ENCODE measurements around the gene INTS2.
"Not testable (repeated sequence)": the region's sequence is repeated elsewhere in the genome, so short reads cannot be mapped to it uniquely, and the experiment has no call there.

Gene INTS2

DNA sequence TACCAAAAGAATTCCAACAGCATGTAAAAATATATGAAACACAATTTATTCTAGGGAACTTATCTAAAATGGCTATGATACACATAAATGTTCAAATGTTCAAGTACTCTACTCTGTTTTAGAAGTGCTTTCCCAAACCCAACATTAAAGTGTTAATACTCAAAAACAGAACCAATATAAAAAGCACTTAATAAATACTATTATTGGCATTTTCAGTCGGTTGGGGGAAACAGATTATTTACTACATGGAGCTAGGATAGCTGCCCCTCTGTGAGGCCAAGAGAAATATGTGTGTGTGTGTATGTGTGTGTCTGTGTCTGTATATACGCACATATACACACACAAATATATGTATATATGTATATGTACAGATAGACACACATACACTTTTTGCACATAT is 32.4 kb downstream of the INTS2 start:
- no peak for DNase-seq

- not testable (repeated sequence) for DNase-seq
Observed at GRCh38 chr17:61894310-61894709, 33.5 kb downstream of the INTS2 start.

GRCh38 chr17:61887733-61888132 is 40.0 kb downstream of the INTS2 start:
- not testable (repeated sequence) for DNase-seq

GRCh38 chr17:61885865-61886264 is 41.9 kb downstream of the INTS2 start:
- not testable (repeated sequence) for DNase-seq

GRCh38 chr17:61884864-61885263 is 42.9 kb downstream of the INTS2 start:
- no peak for DNase-seq

- no peak for DNase-seq
Observed at GRCh38 chr17:61880589-61881102, 47.1 kb downstream of the INTS2 start.

DNA sequence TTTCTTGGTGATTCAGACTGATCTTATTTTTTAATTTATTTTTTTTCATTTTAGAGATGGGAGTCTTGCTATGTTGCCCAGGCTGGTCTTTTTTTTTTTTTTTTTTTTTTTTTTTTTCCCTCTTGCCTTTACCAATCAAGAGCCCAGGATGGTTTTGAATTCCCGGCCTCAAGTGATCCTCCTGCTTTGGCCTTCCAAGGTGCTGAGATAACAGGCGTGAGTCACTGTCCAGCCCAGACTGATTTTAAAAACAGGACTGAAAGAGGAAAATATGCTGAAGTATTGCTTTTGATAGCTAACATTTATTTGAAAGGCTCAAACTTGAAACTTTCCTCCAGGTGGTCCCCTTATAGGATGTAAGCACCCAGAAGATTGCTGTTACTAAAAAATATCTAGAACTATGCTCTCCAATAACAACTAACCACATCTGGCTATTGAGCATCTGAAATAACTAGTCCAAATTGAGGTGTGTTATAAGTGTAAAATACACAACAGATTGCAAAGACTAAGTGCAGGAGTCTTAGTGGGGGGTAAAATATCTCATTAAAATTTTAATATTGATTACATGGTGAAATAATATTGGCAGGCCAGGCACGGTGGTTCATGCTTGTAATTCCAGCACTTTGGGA is 48.7 kb downstream of the INTS2 start:
- DNase-seq = no peak

- DNase-seq = no peak
Observed at GRCh38 chr17:61878520-61878919, 49.3 kb downstream of the INTS2 start.

DNA sequence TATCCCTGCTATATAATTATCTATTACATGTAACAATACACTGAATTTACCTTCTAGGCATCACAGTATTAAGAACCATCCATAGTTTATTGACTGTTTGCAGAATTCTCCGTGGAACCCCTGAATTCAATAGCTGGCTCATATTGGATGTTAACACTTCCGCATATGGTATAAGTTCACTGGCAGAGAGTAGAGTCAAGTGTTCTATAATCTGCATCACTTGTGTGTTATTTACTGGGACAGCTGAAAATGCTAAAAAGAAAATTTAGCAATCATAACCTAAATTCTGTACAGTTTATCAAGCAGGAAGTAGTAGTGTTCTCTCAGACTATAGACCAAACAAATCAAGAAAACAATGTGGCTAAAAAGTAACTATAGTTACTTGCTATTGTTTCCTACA is 49.9 kb downstream of the INTS2 start:
- DNase-seq = no peak

- no peak for DNase-seq
Observed at GRCh38 chr17:61875804-61876203, 52.0 kb downstream of the INTS2 start.

DNA sequence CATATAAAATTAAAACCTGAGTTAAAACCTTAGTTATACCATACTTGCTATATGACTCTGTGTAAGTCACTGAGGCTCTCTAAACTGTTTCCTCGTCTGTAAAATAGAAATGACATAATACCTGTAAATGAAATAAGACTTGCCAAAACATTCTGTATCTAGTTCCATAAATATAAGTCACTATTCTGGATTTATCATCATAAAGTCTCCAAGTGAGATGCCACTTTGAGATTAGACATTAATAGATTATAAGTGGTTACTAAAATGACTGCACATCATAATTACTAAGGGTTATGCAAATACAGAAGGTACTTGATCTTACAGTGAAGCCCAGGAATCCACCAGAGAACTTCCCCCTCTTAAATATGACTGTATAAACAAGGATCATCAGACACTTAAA is 52.5 kb downstream of the INTS2 start:
- no peak for DNase-seq

GRCh38 chr17:61874075-61874474 is 53.7 kb downstream of the INTS2 start:
- no peak for DNase-seq

DNA sequence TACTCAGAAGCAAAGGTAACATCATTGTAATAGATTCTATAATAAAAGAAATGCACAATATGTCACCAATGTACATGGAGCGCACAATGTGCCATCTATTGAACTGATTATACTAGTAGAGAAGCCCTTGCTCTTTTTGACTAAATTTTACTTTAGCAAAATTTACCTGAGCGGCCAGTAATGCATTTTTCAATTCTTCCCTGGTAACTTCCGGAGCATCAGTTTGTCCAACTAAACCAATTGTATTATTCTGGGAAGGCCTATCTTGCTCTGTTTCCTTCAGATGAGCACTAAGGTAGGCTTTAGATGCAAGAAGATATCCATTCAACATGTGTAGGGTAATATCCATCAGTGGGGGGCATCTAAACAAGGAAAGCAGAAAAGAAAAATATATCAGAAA is 55.7 kb downstream of the INTS2 start:
- no peak for DNase-seq

DNA sequence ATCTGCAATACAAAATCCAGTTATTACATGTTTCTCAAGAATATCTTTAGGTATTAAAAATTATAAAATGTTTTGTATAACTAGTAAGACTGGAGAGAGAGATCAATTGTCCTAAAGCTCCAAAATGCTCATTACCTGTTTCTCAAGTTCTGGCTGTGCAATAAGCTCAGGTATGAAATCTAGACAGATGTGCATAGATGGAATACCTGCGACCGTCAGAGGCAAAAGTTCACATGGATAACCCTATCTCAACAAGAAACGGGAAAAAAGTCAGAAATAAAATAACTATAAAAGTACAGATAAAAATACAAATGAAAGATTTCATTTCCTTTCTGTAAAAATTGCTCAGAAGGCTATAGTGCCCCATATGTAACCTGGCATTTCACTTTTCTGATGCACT is 58.6 kb downstream of the INTS2 start:
- DNase-seq = no peak

DNA sequence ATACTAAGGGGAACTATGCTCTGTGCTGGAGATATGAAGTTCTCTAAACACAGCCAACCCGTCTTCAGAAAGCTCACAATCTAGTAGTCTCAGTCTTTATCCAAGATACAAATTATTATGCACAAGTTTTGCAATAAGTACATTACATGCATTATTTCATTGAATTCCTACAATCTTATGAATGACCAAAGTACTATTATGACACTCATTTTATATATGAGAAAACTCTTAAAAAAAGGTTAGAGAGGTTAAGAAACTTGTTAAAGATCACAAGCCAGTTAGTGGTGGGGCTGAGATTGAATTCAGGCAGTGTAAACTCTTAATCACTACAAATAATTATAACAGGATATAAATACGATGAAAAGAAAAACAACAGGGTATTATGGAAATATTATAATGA is 59.7 kb downstream of the INTS2 start:
- no peak for DNase-seq

DNA sequence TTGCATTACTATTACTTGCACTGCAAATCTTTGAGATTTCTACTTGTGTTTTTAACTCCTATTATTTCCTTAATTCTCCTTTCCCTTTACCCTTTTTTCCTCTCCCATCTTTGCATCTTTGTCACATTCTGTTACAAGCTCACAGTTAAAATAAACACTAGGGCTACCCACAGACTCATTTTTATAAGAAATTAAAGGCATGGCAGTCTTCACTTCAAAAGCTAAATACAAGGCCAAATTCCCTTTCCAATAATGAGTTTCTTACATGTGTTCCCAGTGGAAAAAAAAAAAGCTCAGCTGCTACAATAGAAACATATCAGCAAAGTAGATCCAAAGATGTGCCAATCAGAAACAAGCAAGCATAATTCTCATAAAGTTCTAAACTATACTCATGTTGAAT is 60.7 kb downstream of the INTS2 start:
- DNase-seq = no peak

DNA sequence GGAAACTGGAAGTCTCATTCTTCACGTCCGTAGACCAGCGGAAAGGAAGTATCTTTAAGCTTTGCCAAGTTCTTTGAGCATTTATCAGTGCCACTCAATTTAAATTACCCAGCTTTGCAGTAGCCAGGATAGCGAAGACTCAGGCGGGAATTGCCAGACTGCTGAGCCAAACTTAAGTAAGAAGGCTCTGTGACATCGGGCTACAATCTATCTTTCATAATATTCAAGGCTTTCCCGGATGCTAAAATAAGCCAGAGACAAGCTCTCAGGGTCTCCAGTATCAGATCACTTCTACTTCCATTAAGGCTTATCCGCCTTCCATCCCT is 64.0 kb downstream of the INTS2 start:
- no peak for DNase-seq

GRCh38 chr17:61862975-61863800 is 64.6 kb downstream of the INTS2 start, which contains the start of gene BRIP1:
TSS of gene BRIP1 (minus strand) at chr17:61863528. CDS start at chr17:61861539, 1,989 bp downstream.
- peak; percentile 99 for DNase-seq

- no peak for DNase-seq
Observed at GRCh38 chr17:61862105-61862574, 65.6 kb downstream of the INTS2 start.

DNA sequence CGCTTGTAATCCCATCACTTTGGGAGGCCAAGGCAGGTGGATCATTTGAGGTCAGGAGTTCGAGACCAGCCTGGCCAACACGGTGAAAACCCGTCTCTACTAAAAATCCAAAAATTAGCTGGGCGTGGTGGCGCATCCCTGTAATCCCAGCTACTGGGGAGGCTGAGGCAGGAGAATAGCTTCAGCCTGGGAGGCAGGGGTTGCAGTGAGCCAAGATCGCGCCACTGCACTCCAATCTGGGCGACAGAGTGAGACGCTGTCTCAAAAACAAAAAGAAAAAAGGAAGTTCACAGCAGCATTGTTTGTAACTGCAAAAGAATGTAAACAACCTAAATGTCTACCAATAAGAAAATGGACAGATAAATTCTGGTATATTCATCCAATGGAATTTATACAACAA is 67.4 kb downstream of the INTS2 start:
- DNase-seq = not testable (repeated sequence)

DNA sequence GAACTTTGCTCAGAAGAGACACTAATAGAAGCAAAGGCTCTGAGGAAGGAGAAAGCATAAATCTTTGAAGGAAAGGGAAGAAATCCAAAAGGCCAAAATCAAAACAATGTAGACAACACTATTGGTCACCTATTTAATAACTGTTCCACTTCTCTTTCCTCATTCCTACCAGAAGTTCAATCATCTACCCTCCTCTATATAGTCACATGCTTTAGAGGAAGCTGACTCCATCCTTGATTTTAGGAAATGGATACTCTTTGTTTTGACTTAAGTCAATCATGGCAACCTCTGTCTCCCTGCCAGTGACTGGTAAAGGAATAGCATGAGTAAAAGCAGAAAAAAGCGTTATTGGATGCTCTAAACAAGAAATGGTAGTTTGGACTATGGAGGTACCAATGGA is 71.7 kb downstream of the INTS2 start:
- no peak for DNase-seq

- DNase-seq = no peak
Observed at GRCh38 chr17:61852857-61853256, 74.9 kb downstream of the INTS2 start.

- DNase-seq = no peak
Observed at GRCh38 chr17:61849674-61850073, 78.1 kb downstream of the INTS2 start.

DNA sequence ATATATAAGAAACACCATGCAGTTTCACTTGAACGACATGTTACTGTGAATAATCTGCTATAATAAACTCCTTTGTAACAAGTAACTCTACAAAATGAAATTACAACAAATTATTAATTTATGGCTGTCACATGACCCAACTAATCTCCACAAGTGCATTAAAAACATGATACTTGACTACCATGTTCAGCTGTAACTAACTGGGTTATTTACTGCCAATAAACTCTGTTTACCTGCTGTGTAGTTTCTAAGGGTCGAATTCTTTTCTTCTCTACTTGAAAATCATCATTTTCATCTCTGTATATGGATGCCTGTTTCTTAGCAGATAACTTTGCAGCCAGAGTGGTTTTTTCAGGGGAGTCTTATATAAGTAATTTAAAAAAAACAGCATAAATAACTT is 78.9 kb downstream of the INTS2 start:
- DNase-seq = no peak
